GM18861 (cell line): ENCODE data around the gene KTN1.

Experiments used
- ATAC-seq: cut with Tn5 transposase; IDR thresholded peaks from one replicate; pipeline ENCODE4 v1.9.1; 2021; ENCODE audit not compliant: unreplicated experiment

KTN1 gene

GRCh38 chr14:55609681-55610080 lies 29.7 kb downstream of the KTN1 start:
- ATAC-seq = no peak

- no peak for ATAC-seq
These were observed 30.8 kb downstream of the KTN1 start for GRCh38 chr14:55610713-55611370.

GRCh38 chr14:55611859-55612258 lies 31.9 kb downstream of the KTN1 start:
- no peak for ATAC-seq

GRCh38 chr14:55614304-55614703 lies 34.3 kb downstream of the KTN1 start:
- no peak for ATAC-seq

- no peak for ATAC-seq
These were observed 40.3 kb downstream of the KTN1 start for GRCh38 chr14:55620277-55620676.

GRCh38 chr14:55620981-55621380 lies 41.0 kb downstream of the KTN1 start:
- no peak for ATAC-seq

GRCh38 chr14:55621391-55621790 lies 41.4 kb downstream of the KTN1 start:
- ATAC-seq = no peak

- no peak for ATAC-seq
These were observed 44.9 kb downstream of the KTN1 start for GRCh38 chr14:55624913-55625312.

GRCh38 chr14:55625481-55625880 lies 45.5 kb downstream of the KTN1 start:
- no peak for ATAC-seq

- no peak for ATAC-seq
These were observed 46.1 kb downstream of the KTN1 start for GRCh38 chr14:55626131-55626530.

- ATAC-seq = no peak
These were observed 48.4 kb downstream of the KTN1 start for GRCh38 chr14:55628426-55628825.

GRCh38 chr14:55638665-55639064 lies 58.7 kb downstream of the KTN1 start:
- ATAC-seq = no peak

- ATAC-seq = no peak
These were observed 61.3 kb downstream of the KTN1 start for GRCh38 chr14:55641290-55641689.

GRCh38 chr14:55641954-55642353 lies 61.9 kb downstream of the KTN1 start:
- ATAC-seq = no peak

GRCh38 chr14:55645145-55645544 lies 65.1 kb downstream of the KTN1 start:
- ATAC-seq = no peak

GRCh38 chr14:55645845-55646832 lies 66.1 kb downstream of the KTN1 start:
- ATAC-seq = no peak

GRCh38 chr14:55650992-55651391 lies 71.0 kb downstream of the KTN1 start:
- ATAC-seq = no peak

- no peak for ATAC-seq
These were observed 74.2 kb downstream of the KTN1 start for GRCh38 chr14:55654243-55654642.

GRCh38 chr14:55661029-55661428 lies 81.0 kb downstream of the KTN1 start:
- ATAC-seq = no peak

- no peak for ATAC-seq
These were observed 82.7 kb downstream of the KTN1 start for GRCh38 chr14:55662752-55663151.

GRCh38 chr14:55665067-55665675 lies 85.2 kb downstream of the KTN1 start:
- peak; percentile 71 for ATAC-seq

GRCh38 chr14:55667801-55668200 lies 87.8 kb downstream of the KTN1 start:
- no peak for ATAC-seq
